Liver (tissue), 9 donors: ENCODE data around the gene NDRG2. TPM values are rescaled to one million over a fixed set of nuclear protein-coding genes. Genes with fewer than 3 reads are reported as not detected.

Experiments
- DNase-seq: peaks from one replicate; pipeline ENCODE4 v3.0.0-alpha.2; 2017; ENCODE audit warnings: low spot score
- H3K27ac ChIP-seq, 2 donors: one replicate each; pipeline ENCODE4 v1.7.0; 2013; ENCODE audit warnings: inconsistent platforms in 2 of 2, low read length in 2 of 2, control low read depth in 1 of 2, low read depth in 1 of 2, mild to moderate bottlenecking in 1 of 2
- H3K27me3 ChIP-seq, 4 donors: one replicate each; pipeline versions ENCODE4 v1.6.1 to v1.7.0; 2013; ENCODE audit warnings: low read length in 3 of 4, inconsistent platforms in 1 of 4, mild to moderate bottlenecking in 1 of 4, moderate library complexity in 1 of 4; ENCODE audit not compliant: control insufficient read depth in 4 of 4, insufficient read depth in 4 of 4
- H3K36me3 ChIP-seq, 4 donors: one replicate each; pipeline versions ENCODE4 v1.6.1 to v1.7.0; 2013; ENCODE audit warnings: low read length in 3 of 4, mild to moderate bottlenecking in 3 of 4, low read depth in 1 of 4, moderate library complexity in 1 of 4; ENCODE audit not compliant: control insufficient read depth in 4 of 4, insufficient read depth in 3 of 4
- H3K4me1 ChIP-seq, 4 donors: one replicate each; pipeline versions ENCODE4 v1.6.1 to v1.7.0; 2013; ENCODE audit warnings: low read length in 3 of 4, mild to moderate bottlenecking in 3 of 4, moderate library complexity in 1 of 4; ENCODE audit not compliant: control insufficient read depth in 4 of 4, insufficient read depth in 4 of 4
- H3K4me3 ChIP-seq, 3 donors: one replicate each; pipeline versions ENCODE4 v1.6.1 to v1.7.0; 2013; ENCODE audit warnings: low read length in 3 of 3, control low read depth in 1 of 3, low read depth in 1 of 3, mild to moderate bottlenecking in 1 of 3
- H3K9ac ChIP-seq, 2 donors: one replicate each; pipeline ENCODE4 v1.7.0; 2013; ENCODE audit warnings: low read length in 2 of 2, mild to moderate bottlenecking in 2 of 2, moderate library complexity in 2 of 2, control low read depth in 1 of 2, low read depth in 1 of 2
- H3K9me3 ChIP-seq, 4 donors: one replicate each; pipeline versions ENCODE4 v1.6.1 to v1.7.0; 2013; ENCODE audit warnings: low read length in 3 of 4; ENCODE audit not compliant: control insufficient read depth in 4 of 4
- EGR1 ChIP-seq, 2 donors: IDR thresholded peaks; 2 replicates each; pipeline ENCODE4 v1.6.1; 2016 to 2018; ENCODE audit warnings: antibody characterized with exemption in 2 of 2, low read depth in 2 of 2
- FOXA1 ChIP-seq: IDR thresholded peaks from 2 replicates; pipeline ENCODE4 v1.6.1; 2016; ENCODE audit warnings: antibody characterized with exemption
- FOXA2 ChIP-seq: IDR thresholded peaks from 2 replicates; pipeline ENCODE4 v1.6.1; 2016; ENCODE audit warnings: antibody characterized with exemption
- GABPA ChIP-seq, 2 donors: IDR thresholded peaks in 1 of 2; conservative IDR thresholded peaks in 1 of 2; 2 replicates each; pipeline ENCODE4 v1.6.1; 2016; ENCODE audit warnings: antibody characterized with exemption in 2 of 2, mild to moderate bottlenecking in 1 of 2, moderate library complexity in 1 of 2
- HNF4A ChIP-seq, 2 donors: conservative IDR thresholded peaks; 2 replicates each; pipeline ENCODE4 v1.6.1; 2016; ENCODE audit warnings: antibody characterized with exemption in 2 of 2, mild to moderate bottlenecking in 2 of 2
- HNF4G ChIP-seq: IDR thresholded peaks from 2 replicates; pipeline ENCODE4 v1.6.1; 2016; ENCODE audit warnings: antibody characterized with exemption
- JUND ChIP-seq, 2 donors: IDR thresholded peaks; 2 replicates each; pipeline ENCODE4 v1.6.1; 2016; ENCODE audit warnings: antibody characterized with exemption in 2 of 2
- NR2F2 ChIP-seq: IDR thresholded peaks from 2 replicates; pipeline ENCODE4 v1.6.1; 2016; ENCODE audit warnings: antibody characterized with exemption
- RAD21 ChIP-seq, 2 donors: IDR thresholded peaks; 2 replicates each; pipeline ENCODE4 v1.6.1; 2016; ENCODE audit warnings: antibody characterized with exemption in 2 of 2, mild to moderate bottlenecking in 2 of 2
- RXRA ChIP-seq, 2 donors: IDR thresholded peaks; 2 replicates each; pipeline ENCODE4 v1.6.1; 2017 to 2018; ENCODE audit warnings: antibody characterized with exemption in 2 of 2, mild to moderate bottlenecking in 1 of 2
- SP1 ChIP-seq: IDR thresholded peaks from 2 replicates; pipeline ENCODE4 v1.6.1; 2018; ENCODE audit warnings: antibody characterized with exemption, mild to moderate bottlenecking
- TAF1 ChIP-seq: conservative IDR thresholded peaks from 2 replicates; pipeline ENCODE4 v1.6.1; 2016; ENCODE audit warnings: antibody characterized with exemption, mild to moderate bottlenecking
- YY1 ChIP-seq: IDR thresholded peaks from 2 replicates; pipeline ENCODE4 v1.6.1; 2016; ENCODE audit warnings: antibody characterized with exemption, mild to moderate bottlenecking
- WGBS: extraction: QIAGEN DNeasy Blood & Tissue Kit; methylation state at CpG from one replicate; pipeline ENCODE4 v1.1.7; 2013; 5-methylcytosine and 5-hydroxymethylcytosine counted together
- polyA plus RNA-seq, 2 donors: library from polyadenylated mRNA; stranded (reverse) in 1 of 2; unstranded in 1 of 2; fragments of 200-250 nt in 1 of 2; fragments of >200 nt in 1 of 2; fragmentation: Nextera tagmentation in 1 of 2; extraction: Ambion mirVana in 1 of 2; gene quantifications; one replicate each; pipeline versions ENCODE4 v1.2.1 to v1.2.3, GENCODE V29; 2013 to 2015
- total RNA-seq, 2 donors: library from RNA; depleted of rRNA; stranded (reverse); fragments of >200 nt; gene quantifications; one replicate each; pipeline ENCODE4 v1.2.3, GENCODE V29; 2014
- TF ChIP-seq, protein P1 (sequence below): IDR thresholded peaks from 2 replicates; pipeline ENCODE4 v1.6.1; 2016; ENCODE audit warnings: antibody characterized with exemption
- TF ChIP-seq, protein P2 (sequence below): IDR thresholded peaks from 2 replicates; pipeline ENCODE4 v1.6.1; 2016; ENCODE audit warnings: antibody characterized with exemption
- TF ChIP-seq, protein P3 (sequence below): fragments of 150-350 bp; IDR thresholded peaks from 2 replicates; pipeline ENCODE4 v1.5.1; 2017; ENCODE audit warnings: improper control_type of control experiment, low read depth, low read length; ENCODE audit not compliant: missing input control
- TF ChIP-seq, protein P4 (sequence below): IDR thresholded peaks from 2 replicates; pipeline ENCODE4 v1.6.1; 2016; ENCODE audit warnings: antibody characterized with exemption
- TF ChIP-seq, protein P5 (sequence below): IDR thresholded peaks from 2 replicates; pipeline ENCODE4 v1.6.1; 2016; ENCODE audit warnings: antibody characterized with exemption, mild to moderate bottlenecking
- donor health status: healthy.
- donor health status: healthy.
- donor health status: healthy.
- donor health status: healthy.
- donor health status: healthy.

NDRG2 gene
- total and polyA plus RNA-seq, 4 donors = 72.9 to 191 (median 132) TPM

DNA sequence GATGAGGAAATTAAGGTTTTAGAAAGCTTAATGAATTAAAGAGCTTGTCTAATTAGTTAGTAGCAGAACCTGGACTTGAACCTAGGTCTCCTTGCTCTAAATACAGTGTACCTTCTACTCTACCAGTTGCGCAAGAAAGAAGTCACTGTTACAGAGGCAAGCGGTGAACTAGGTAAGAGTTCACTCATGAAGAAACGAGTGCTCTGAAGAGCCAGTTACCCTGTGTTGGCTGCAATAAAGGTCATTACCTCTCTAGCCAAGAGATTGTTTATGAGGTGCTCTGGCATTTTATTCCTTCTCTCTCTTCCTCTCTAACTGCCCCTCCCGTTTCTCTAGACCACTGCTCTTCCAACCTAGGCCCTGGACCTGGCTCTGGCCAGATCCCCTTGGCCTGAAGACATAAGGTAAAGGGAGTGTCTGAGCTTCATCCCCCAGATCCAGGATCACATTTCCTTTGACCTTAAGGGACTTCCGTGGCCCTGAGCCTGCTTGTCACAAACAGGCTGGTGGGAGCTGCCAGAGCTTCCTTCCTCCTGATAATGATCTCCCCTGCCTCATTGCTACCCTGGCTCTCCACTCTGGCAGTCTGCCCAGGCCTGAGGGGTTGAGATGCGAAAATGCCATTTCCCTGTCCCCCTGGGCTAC is 19.2 kb upstream of the NDRG2 start:
- H3K36me3 ChIP-seq = no peaks in the 10 kb centered on the region
- peaks cover 27 to 86% (median 67%) of the 10 kb centered on the region in 4 donors for H3K4me1 ChIP-seq
- WGBS = 19% methylated on average over 6 of the region's 6 CpGs
- H3K9me3 ChIP-seq = no peaks in the 10 kb centered on the region
- no peak for DNase-seq
- H3K9ac ChIP-seq = peak overlapping the region in 1 of 2 donors; percentile 6
- TF ChIP-seq GABPA (IDR thresholded peaks at IDR 0.05 in 1 of 2, conservative IDR thresholded peaks at IDR 0.05 in 1 of 2) = peak in 1 of 2 donors; percentile 57
- TF ChIP-seq TAF1 = no peak
- TF ChIP-seq, protein P1, sequence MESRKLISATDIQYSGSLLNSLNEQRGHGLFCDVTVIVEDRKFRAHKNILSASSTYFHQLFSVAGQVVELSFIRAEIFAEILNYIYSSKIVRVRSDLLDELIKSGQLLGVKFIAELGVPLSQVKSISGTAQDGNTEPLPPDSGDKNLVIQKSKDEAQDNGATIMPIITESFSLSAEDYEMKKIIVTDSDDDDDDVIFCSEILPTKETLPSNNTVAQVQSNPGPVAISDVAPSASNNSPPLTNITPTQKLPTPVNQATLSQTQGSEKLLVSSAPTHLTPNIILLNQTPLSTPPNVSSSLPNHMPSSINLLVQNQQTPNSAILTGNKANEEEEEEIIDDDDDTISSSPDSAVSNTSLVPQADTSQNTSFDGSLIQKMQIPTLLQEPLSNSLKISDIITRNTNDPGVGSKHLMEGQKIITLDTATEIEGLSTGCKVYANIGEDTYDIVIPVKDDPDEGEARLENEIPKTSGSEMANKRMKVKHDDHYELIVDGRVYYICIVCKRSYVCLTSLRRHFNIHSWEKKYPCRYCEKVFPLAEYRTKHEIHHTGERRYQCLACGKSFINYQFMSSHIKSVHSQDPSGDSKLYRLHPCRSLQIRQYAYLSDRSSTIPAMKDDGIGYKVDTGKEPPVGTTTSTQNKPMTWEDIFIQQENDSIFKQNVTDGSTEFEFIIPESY = peak; percentile 46
- TF ChIP-seq FOXA1 = peak; percentile 44
- TF ChIP-seq, protein P2, sequence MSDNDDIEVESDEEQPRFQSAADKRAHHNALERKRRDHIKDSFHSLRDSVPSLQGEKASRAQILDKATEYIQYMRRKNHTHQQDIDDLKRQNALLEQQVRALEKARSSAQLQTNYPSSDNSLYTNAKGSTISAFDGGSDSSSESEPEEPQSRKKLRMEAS = peak; percentile 86
- TF ChIP-seq, protein P3, sequence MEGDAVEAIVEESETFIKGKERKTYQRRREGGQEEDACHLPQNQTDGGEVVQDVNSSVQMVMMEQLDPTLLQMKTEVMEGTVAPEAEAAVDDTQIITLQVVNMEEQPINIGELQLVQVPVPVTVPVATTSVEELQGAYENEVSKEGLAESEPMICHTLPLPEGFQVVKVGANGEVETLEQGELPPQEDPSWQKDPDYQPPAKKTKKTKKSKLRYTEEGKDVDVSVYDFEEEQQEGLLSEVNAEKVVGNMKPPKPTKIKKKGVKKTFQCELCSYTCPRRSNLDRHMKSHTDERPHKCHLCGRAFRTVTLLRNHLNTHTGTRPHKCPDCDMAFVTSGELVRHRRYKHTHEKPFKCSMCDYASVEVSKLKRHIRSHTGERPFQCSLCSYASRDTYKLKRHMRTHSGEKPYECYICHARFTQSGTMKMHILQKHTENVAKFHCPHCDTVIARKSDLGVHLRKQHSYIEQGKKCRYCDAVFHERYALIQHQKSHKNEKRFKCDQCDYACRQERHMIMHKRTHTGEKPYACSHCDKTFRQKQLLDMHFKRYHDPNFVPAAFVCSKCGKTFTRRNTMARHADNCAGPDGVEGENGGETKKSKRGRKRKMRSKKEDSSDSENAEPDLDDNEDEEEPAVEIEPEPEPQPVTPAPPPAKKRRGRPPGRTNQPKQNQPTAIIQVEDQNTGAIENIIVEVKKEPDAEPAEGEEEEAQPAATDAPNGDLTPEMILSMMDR = no peak
- TF ChIP-seq, protein P4, sequence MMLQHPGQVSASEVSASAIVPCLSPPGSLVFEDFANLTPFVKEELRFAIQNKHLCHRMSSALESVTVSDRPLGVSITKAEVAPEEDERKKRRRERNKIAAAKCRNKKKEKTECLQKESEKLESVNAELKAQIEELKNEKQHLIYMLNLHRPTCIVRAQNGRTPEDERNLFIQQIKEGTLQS = peak; percentile 59
- TF ChIP-seq HNF4A (conservative IDR thresholded peaks at IDR 0.05) = peak; percentile 80 to 86
- peak; percentile 93 for TF ChIP-seq SP1
- peak; percentile 36 for TF ChIP-seq HNF4G
- TF ChIP-seq JUND (IDR thresholded peaks at IDR 0.05) = peak; percentile 60 to 86
- TF ChIP-seq EGR1 (IDR thresholded peaks at IDR 0.05; ENCODE audit: low read depth in 2 of 2) = peak in 1 of 2 donors; percentile 64
- TF ChIP-seq RXRA (IDR thresholded peaks at IDR 0.05) = peak; percentile 97 to 98
- TF ChIP-seq FOXA2 = peak; percentile 61
- peak; percentile 30 to 34 for TF ChIP-seq RAD21 (IDR thresholded peaks at IDR 0.05)
- TF ChIP-seq YY1 = peak; percentile 60
- TF ChIP-seq NR2F2 = peak; percentile 49
- TF ChIP-seq, protein P5, sequence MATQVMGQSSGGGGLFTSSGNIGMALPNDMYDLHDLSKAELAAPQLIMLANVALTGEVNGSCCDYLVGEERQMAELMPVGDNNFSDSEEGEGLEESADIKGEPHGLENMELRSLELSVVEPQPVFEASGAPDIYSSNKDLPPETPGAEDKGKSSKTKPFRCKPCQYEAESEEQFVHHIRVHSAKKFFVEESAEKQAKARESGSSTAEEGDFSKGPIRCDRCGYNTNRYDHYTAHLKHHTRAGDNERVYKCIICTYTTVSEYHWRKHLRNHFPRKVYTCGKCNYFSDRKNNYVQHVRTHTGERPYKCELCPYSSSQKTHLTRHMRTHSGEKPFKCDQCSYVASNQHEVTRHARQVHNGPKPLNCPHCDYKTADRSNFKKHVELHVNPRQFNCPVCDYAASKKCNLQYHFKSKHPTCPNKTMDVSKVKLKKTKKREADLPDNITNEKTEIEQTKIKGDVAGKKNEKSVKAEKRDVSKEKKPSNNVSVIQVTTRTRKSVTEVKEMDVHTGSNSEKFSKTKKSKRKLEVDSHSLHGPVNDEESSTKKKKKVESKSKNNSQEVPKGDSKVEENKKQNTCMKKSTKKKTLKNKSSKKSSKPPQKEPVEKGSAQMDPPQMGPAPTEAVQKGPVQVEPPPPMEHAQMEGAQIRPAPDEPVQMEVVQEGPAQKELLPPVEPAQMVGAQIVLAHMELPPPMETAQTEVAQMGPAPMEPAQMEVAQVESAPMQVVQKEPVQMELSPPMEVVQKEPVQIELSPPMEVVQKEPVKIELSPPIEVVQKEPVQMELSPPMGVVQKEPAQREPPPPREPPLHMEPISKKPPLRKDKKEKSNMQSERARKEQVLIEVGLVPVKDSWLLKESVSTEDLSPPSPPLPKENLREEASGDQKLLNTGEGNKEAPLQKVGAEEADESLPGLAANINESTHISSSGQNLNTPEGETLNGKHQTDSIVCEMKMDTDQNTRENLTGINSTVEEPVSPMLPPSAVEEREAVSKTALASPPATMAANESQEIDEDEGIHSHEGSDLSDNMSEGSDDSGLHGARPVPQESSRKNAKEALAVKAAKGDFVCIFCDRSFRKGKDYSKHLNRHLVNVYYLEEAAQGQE = peak; percentile 68
- H3K4me3 ChIP-seq = no peak overlapping the region
- H3K27me3 ChIP-seq = no peaks in the 10 kb centered on the region
- peak overlapping the region; percentile 84 to 86 for H3K27ac ChIP-seq
